GM21529 (cell line): Measurements from ENCODE around the gene SLC66A3.

Experiments
- ATAC-seq: cut with Tn5 transposase; IDR thresholded peaks from one replicate; pipeline ENCODE4 v1.9.1; 2021; ENCODE audit not compliant: unreplicated experiment

The SLC66A3 gene

DNA sequence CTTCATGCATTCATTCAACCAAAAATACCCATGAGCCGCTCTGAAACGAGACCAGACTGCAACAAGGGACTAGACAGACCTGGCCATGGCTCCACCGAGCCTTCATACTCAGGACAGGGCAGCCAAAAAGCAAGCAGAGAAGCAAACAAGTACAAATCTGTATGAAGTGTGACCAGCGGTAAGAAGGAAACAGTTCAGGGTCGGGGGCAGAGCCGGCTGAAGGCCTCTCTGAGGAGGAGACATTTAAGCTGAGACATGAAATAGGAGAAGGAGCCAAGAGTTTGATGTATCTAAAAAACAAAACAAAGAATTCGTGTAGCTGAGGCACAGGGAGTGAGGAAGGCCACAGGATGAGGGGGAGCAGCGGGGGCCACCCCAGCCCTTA lies 21.3 kb upstream of the SLC66A3 start:
- ATAC-seq: no peak

DNA sequence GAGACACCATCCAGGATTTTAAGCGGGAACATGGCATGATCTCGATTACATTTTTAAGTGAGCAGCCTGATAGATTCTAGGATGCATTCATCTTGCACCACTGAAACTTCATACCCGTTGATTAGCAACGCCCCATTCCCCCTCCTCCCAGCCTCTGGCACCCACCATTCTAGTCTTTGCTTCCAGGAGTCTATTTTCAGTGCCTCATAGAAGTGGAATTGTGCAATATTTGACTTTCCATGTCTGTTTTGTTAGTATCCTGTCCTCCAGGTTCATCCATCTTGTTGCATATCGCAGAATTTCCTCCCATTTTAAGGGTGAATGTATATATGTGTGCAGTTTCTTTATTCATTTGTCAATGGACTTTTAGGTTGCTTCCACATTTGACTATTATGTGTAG lies 20.9 kb upstream of the SLC66A3 start:
- ATAC-seq: no peak

DNA sequence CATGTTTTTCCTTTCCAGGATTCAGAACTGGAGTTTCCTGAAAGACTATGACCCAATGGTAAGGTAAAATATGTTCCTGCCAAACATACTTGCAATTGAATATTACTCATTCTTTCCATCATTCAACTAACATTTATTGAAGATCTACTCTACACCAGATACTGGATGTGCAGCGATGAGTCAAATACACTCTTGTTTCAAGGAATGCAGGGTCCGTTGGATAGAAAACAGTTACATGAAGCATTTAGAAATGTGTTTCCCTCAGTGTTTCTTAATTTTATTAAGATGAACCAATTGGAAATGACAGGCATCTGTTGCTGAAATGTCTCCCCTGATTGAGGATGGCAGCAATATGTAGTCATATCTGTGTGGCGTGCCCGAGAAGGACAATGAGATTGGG lies 14.8 kb upstream of the SLC66A3 start:
- ATAC-seq: no peak

DNA sequence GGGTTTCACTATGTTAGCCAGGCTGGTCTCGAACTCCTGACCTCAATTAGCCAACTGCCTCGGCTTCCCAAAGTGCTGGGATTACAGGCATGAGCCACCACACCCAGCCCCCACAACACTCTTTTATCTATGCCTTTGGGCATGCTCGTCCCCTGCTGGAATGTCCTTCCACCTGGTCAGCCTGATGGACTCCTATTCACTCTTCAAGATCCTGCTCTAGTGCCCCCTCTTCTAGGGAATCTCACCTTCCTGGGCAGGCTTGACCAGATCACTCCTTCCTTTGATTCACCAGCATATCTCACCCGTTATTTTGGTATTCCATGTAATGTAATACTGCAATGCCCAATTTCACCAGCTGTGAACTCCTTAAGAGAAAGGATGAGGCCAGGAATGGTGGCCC lies 13.9 kb upstream of the SLC66A3 start:
- ATAC-seq: no peak

DNA sequence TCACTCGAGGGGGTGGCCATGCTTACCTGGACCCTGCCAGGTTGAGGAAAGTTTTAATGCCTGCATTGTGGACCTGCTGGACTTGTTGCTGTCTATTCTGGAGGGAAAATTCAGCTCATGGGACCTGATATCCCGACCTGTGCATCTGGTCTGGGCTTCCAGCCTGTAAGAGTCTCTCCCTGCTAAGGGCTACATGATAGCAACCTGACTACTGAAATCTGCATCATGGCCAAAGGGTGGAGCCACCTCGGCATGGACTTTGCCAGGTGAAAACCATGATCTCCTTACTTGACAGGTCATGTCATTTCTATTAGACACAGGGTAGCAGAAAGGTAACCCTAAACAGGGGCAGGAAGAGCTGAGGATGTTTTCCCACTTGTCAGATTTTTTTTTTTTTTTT lies 12.9 kb upstream of the SLC66A3 start:
- ATAC-seq: no peak

DNA sequence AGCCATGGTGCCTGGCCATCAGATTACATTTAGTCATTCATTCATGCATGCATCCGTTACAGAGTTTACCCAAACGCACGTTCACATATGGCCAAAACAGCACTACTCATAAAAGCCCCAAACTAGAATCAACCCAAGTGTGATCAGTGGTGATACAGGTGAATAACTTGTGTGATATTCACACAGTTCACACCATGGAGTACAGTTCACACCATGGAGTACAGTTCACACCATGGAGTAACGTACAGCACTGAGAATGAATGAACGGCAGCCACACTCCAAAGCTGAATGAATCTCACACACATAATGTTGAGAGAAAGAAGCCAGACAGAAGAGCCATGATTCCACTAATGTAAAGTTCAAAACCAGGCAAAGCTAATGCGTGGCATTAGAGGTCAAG lies 12.3 kb upstream of the SLC66A3 start:
- no peak for ATAC-seq

DNA sequence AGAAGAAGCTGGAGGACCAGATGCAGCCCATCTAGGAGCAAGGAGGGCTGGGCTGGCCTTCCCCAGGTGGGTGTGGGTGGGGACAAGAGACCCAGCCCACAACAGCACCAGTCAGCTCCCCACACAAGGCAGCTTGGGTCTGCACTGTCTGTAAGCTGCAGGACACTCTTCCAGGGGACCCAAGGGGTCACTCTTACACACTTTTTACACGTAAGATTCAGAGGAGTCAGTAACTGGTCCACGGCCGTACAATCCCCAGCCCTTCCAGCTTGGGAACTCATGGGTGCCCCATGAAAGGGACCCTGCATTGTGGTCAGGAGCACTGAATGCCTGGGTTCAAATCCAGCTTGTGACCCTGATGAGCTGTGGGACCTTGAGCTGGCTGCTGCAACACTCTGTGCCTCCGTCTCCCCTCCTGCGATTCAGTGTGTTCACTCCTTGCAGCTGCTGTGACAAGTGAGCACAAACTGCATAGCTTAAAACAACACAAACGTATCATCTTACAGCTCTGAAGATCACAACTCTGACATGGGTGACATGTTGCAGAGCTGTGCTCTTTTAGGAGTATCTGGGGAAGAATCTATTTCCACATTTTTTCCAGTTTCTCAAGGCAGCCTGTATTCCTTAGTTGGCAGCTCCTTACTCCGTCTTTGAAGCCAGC lies 11.1 kb upstream of the SLC66A3 start:
- no peak for ATAC-seq

DNA sequence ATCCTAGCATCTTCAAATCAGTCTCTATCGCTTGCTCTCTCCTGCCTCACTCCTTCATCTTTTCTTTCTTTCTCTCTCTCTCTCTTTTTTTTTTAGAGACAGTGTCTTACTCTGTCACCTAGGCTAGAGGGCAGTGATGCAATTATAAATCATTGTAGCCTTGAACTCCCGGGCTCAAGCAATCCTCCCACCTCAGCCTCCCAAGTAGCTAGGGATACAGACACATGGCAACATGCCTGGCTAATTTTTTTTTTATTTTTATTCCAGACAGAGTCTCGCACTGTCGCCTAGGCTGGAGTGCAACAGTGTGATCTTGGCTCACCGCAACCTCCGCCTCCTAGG lies 10.6 kb upstream of the SLC66A3 start:
- no peak for ATAC-seq

DNA sequence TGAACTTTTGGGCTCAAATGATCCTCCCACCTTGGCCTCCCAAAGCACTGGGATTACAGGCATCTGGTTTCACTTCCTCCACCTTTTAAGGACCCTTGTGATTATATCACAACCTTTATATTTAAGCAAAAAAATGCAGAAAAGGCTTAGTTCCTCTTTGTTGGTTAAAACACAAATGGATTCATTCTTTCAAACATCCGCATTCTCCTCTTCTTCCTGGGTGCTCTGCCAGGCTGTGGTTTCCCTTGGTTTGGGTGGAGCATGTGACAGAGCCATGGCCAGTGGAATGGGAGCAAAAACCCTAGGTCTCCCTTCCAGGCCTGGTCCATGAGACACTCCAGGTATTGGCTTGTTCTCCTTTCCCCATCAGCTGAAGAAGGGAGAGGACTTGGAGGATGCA lies 9.9 kb upstream of the SLC66A3 start:
- ATAC-seq: no peak

DNA sequence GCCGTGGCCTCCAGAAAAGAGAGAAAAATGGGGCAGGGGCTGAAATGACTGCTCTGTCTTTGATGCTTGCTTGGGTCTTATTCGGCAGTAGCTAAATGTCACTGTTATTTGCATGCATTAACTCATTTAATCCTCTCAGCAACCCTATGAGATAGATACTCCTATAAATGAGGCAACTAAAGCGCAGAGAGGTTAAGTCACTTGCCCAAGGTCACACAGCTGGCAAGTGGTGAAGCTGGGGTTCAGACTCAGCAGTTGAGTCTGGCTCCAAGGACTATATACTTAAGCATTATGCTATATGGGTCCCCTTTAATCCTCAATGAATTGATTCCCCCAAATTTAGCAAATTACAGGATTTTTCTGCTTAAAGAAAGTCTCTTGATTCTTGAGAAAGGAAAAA lies 9.2 kb upstream of the SLC66A3 start:
- ATAC-seq: no peak

DNA sequence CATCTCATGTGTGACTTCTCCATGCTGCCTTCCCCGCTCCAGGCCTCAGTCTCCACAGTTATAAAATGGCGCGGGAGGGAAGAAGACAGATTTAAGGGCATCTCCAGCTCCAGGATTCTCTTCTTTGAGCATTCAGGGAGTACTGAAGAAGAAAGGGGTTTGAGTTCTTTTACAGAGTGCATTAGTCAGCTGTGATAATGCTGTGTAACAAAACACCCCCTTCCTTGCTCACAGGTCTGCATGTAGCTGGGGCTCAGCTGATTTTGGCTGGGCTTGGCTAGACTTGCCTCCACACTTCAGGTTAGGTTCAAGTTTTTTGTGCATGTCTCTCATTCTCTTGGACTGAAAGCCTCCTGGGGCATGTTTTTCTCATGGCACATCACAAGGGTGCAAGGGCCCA lies 8.0 kb upstream of the SLC66A3 start:
- no peak for ATAC-seq

DNA sequence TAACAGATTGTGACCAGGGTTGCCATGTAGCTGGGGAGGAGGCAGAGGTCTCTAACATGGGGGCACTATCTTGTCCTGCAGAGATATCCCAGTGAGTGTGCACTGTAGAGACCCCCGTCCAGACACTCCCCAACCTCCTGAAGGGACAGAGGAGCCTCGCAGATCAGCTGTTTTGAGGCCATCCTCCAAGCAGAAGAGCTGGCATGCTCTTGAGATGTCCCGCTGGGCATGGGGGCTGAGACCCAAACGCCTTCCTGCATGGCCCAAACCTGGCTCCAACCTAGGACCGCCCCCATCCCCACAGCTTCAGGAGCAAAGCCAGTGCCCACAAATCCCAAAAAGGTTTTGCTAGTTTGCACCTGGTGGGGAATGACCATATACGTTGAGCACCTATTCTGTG lies 2.7 kb upstream of the SLC66A3 start:
- no peak for ATAC-seq

DNA sequence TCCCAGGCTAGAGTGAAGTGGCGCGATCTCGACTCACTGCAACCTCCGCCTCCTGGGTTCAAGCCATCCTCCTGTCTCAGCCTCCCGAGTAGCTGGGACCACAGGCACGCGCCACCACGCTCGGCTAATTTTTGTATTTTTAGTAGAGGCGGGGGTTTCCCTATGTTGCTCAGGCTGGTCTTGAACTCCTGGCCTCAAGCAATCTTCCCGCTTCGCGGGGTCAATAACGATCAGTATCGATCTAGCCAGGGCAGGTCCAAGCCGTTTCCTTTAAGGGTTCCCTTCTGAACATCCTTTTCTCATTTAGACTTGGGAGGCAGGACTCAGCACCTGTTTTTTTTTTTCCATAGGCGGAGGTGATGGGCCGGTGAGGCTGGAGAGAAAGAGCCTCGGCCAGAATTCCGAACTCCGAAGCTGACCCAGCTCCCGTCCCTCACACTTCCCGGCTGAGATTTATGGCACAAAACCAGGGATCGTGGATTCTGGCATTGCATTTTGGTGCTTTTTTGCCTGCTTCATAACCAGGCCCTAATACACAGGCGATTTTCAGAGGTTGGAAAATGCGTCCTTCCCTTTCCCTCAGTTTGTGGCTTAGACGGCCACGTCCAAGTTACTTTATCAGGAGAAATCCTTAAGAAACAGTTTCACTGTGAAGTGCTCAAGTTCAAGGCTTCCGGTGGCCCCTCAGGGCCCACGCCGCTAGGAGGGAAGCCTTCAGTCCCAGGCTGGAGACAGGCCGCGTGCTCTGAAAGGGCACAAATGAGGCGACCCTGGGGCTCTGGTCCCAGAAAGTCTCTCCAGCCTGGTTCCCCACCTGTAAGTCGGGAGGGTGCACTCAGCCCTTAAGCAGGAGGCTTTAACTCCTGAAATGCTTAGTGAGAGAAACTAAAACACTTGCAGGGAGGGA lies 998 bp upstream of the SLC66A3 start:
- peak; percentile 15 for ATAC-seq

DNA sequence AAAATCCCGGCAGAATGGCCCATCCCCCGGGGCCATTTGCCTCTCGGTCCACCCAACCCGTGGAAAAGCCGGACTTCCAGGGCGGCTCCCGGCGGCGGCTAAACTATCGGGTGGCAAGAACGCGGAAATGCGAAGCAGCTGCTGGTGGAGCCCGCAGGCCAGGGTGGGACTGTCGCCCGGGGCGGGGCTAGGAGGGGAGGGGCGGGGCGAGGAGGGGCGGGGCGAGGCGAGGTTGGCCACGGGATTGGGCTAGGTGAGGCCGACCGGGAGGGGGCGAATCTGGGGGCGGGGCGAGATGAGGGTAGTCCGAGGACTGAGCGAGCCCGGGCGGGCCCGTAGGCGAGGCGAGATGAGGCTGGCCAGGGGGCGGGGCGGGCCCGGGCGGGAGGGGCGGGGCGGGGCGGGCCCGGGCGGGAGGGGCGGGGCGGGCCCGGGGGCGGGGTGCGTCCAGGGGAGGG lies 315 bp upstream of the SLC66A3 start:
- peak; percentile 73 for ATAC-seq

DNA sequence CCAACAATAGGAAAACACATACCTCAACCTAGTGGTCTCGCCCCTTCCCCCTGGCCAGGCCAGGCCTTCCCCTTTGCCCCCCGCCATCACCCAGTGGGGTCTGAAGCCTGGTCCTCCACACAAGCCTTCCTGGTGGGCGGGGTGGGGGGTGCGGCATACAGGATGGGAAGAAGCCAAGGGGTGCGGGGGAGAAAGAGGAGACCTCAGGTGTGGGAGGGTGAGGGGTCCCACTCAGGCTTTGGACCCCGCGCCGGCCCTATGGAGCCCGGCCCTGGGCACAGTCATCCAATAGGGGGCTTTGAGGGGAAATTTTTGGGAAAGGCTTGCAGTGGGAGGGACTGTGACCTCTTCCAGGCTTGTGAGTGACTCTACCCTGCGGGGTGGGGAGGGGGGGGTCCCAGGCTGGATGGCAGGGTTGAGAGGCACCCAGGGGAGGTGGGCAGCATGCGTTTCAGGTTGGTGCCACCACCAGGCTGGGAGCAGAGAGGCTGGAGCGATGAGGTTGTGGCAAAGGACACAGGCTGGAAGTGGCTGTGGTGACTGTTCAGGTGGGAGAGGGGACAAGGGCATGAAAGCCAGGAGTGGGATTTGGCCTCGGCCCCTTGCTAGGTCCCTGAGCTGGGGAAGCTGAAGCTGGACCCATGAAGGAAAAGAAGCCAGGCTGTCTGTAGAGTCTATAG lies 1.3 kb downstream of the SLC66A3 start:
- ATAC-seq: no peak

DNA sequence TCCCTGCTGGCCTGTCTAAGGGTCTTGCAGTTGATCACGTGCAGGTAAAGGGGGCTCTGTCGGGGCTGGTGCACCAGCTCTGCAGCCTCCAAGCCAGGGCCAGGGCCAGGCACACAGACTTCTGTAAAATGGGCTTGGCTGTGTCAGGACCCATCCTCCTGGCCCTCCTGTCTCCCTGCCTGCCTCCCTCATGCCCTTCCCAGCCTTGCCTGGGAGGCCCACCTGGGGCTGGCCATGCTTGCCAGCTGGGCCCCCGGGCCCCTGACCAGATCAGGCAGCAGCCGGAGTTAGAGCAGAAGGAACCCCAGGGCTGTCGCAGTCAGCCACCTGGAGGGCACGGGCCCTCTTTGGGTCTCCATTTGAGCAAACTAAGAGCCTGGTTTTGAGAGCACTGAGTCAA lies 2.0 kb downstream of the SLC66A3 start:
- no peak for ATAC-seq

DNA sequence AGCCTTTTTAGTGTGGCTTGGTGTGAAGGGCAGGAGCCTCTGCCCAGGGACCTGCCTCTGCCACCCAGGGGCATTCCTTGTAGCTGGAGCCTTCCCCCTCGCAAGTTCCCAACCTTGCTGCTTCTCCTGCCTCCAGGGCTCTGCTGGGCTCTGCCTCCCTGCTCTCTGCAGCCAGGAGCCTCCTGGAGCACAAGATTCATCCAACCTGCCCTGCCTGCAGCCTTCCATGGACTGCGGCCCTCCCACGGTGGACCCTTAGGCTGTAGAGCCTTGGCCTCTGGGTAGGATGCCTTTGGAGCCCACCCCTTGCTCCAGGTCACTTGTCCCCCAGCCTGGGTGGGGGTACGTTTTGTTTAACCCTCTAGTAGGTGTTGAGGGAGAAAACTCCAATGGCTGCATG lies 2.5 kb downstream of the SLC66A3 start:
- ATAC-seq: no peak

DNA sequence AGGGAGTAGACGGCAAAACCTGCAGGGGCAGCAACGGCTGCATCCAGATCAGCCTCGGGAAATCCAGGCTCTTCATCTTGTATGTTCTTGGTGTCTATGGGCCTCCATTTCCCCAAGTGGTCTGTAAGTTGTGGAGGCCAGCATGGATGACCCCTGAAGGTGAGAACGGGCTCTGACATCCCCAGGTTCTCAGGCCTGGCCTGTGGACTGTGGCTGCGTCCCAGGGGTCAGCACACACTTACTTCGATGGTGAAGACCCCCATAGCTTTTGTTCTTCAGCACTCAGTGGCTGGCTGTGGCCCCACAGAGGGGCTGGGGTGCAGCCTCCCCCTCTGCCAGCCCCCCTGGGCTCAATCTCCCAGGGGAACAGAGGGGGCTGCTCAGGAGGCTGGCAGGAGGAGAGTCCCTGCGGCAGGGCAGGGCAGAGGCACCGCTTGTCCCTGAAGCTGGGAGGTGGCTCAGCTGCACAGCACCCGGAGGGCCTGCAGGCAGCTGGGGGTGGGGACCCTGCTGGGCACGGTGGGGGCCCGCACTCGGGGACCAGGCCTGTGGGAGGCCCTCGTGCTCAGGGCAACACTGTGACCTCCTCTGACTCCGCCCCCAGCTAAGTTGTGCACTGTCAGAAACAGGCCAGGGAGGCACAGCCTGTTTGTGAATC lies 3.8 kb downstream of the SLC66A3 start:
- no peak for ATAC-seq

DNA sequence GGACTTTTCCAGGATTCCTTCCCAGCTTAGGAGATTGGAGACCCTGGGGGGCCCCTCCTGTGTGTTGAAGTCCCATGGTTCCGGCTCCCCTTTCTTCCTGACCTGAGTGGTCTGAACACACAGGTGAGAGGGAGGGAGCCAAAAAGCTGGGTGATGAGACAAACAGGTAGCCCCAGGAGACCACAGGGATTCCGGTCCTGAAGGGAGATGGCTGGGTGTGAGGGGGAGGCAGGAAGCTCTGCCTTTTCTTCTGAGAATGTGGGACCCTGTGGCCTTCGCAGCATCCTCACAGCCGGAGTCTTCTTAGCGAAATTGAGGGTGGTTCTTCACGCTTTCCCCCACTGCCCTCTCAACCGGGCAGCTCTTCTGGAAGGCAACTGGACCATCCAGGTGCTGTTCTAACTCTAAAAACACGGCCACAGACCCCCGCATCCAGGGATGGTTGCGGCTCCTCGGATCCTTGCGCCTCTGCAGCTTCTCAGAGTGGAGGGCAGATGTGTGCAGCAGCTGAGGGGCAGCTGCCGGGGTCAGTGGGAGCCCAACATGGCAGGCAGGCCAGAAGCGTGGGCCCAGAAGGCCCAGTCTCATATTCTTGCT lies 4.4 kb downstream of the SLC66A3 start:
- ATAC-seq: no peak

DNA sequence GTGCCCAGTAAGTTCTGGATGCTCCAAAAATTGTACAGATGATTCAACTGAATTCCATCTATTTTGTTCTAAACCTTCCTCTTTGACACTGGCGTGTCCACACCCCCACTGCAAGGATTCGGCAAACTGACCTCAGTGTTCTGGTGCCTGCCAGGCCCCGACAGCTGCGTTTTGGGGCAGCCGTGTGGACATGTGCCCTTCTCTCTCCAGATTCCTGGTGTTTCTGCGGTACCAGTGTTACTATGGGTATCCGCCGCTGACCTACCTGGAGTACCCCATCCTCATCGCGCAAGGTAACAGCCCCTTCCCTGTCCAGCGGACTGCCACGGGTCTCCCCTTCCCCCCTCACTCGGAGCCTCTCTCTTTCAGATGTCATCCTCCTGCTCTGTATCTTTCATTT lies 5.0 kb downstream of the SLC66A3 start:
- no peak for ATAC-seq
